GM12873 (cell line): ENCODE results near the gene STXBP4.
A peak's percentile ranks its signal among the peaks of the same experiment; 100 is the strongest.

ENCODE experiments used
- CTCF ChIP-seq: IDR thresholded peaks from 2 replicates; pipeline ENCODE4 v1.5.1; 2012; ENCODE audit warnings: low read depth, mild to moderate bottlenecking, moderate library complexity, low read length, control low read depth; ENCODE audit not compliant: insufficient read depth; ENCODE audit errors: missing control alignments

Gene STXBP4

GRCh38 chr17:55177159-55177854 is 208.7 kb downstream of the STXBP4 start:
- TF ChIP-seq CTCF: peak; percentile 33

- TF ChIP-seq CTCF: no peak
Observed at GRCh38 chr17:55177855-55178217, 209.3 kb downstream of the STXBP4 start.

DNA sequence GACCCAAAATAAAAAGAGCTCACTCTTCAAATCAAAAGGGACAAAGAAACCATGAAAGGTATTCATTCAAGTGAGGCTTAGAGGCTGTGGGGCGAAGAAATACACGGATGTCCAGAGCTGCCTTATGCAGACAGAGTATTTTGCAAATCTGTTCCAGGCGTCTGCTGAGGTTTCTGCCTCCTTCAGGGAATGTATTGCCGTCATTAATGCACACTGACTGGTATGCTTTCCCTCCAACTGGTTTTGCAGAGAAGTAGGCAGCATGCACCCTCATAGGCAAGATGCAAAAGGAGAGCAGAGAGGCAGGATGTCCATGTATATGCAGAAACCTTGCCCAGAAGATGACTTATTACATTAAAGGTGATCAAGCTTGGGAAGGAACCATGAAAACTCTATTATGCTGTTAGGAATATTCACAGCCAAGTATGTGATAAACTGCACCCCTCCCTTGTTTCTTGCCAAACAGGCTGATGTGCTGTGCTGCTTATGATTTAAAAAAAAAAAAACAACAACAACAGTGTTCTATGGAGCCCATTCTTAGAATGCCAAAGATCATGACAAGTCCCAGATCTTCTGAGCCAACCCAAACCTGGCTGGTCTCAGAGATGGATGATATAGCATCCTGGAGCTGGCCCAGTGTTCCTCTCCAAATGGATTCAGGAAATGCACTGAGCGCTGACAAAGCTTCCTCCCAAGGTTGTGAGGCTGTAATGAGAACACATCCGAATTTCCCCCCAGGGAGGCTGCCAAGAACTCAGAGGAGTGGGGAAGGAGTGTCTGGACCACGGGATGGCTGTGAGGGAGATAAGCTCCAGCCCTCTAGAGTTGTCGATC is 218.6 kb downstream of the STXBP4 start:
- TF ChIP-seq CTCF: no peak

DNA sequence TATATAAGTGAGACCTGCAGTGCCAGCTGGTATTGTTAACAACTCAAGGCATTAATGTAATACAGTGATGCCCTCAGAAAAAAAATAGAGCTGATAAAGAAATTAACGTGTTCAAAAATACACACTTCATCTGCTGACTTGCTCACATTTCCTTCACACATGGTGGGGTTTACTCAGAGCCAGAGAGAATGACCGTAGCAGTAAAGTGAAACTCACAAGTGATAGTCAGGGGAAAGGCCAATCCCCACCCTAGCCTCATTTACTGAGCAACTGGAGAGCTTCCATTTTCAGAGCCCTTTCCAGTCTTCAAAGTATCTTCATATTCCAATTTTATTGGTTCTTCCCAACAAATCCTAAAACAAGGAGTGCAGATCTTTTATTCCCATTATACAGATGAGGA is 222.2 kb downstream of the STXBP4 start:
- TF ChIP-seq CTCF: no peak

- no peak for TF ChIP-seq CTCF
Observed at GRCh38 chr17:55198690-55199370, 230.3 kb downstream of the STXBP4 start.

DNA sequence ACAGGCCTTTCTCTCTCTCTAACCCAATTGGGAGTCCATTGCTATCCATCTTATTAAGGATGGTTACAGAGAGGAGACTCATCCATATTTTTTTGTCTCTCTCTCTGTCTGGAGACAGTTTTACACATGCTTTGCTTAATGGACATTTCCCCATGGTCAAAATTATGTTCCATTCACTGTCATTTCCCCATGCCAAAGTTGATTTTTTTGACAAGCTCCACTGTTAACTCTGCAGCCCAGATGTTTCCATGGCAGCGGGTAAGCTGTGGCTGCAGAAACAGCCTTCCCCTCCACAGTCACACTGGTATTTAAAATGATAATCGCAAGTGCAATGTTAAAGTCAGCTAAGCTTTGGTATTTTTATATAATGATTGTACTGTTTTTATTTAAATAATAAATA is 232.3 kb downstream of the STXBP4 start:
- TF ChIP-seq CTCF: no peak

GRCh38 chr17:55201308-55201932 is 232.9 kb downstream of the STXBP4 start:
- TF ChIP-seq CTCF: no peak
